Activated CD4-positive, alpha-beta T cell treated with anti-CD3 and anti-CD28 coated beads, Interleukin-10, Interleukin-2, amounts not matched to agents 100 ng/mL and 50 ng/mL, durations not matched to agents 16 hours and 8 hours (primary cell): ENCODE results near the gene DYNC1H1.

Experiments
- DNase-seq: peaks from one replicate; pipeline ENCODE4 v3.0.0-alpha.2; 2020

Gene DYNC1H1

GRCh38 chr14:101964297-101965180, at the start of gene DYNC1H1:
DYNC1H1 (plus strand) TSS chr14:101964573; CDS start chr14:101964692, 119 bp downstream.
- DNase-seq, result peak; percentile 95

DNA sequence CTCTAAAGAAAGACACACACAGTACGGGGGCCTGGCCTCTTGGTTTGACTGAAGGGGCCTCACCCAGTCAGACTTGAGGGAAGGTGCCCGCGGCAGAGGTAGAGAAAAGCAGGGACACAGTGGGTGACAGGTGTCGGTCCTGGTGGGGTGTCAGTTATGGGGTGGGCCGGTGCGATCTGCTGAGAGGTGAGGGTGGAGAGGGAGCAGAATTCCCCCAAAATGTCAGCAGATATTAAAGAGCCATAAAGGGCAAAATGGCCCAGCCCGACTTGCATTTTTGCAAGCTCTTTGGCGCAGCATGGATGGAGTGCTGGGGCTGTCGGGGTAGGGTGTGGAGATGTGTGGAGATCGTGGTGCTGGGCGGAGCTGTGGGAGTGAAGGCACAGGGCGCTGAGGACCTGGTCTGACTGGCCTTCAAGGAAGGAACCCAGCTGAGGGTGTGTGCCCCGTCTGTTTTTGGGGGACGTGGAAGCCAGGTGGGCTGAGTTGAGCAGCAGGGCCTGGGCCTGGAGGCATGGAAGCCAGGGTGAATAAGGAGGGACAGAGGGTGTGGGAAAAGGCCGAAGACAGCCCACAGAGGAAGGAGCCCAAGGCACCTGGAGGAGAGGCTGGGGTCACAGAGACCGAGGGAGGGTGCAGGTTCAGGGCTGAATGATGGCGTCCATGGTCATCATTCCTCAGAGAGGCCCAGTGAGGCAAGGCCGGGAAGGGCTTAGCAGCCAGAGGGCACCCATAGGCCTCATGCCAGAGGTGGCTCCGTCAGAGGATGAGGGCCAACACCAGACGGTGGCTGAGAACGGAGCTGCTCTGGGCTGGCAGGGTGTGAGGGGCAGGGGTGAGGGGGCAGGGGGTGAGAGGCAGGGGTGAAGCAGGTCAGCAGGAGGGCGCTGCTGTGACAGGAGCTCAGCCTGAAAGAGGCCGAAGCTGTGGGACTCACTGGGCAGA, 48.2 kb upstream of the DYNC1H1 start:
- DNase-seq, result no peak

GRCh38 chr14:101916816-101917412, 47.5 kb upstream of the DYNC1H1 start:
- no peak for DNase-seq

GRCh38 chr14:101917413-101918017, 46.9 kb upstream of the DYNC1H1 start:
- DNase-seq, result no peak

- no peak for DNase-seq
Observed at GRCh38 chr14:101918065-101918989, 46.0 kb upstream of the DYNC1H1 start.

DNA sequence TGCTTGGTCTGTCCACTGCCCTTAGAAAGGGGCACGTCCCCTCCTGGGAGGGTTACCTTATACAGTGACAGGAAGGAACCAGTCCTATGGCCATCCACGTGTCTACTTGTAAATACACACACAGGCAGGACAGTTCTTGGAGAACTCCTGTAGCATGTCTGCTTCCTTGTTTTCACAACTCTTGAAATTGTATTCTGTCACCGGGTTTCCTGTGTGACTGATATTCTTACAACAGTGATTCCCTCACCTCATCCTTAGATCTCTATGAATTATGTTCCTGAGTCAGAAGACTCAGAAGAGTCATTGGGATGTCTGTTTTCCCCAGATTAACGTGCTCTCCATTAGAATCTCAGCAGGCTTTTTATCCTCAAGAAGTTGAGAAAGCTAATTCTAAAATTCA, 44.1 kb upstream of the DYNC1H1 start:
- DNase-seq, result no peak

GRCh38 chr14:101922866-101923265, 41.5 kb upstream of the DYNC1H1 start:
- DNase-seq, result no peak

GRCh38 chr14:101925152-101925551, 39.2 kb upstream of the DYNC1H1 start:
- DNase-seq, result no peak

DNA sequence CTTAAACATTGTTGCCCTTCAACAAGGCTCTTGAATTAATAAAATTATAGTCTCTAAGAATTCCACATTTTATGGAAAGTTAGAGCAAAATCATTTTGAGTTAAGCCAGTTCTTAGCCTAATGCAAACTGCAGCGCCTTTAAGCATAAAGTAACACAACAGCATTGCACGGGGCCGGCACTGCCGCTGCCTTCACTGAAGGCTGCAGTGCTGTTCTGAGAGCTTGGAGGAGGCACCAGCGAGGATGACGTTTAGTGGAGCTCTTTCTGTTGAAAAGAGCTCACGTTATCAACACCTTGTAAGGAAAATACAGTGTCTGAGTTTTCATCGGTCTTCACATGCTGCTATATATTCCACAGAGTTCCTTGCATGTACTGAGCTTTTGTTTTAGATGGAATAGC, 38.3 kb upstream of the DYNC1H1 start:
- DNase-seq, result no peak

GRCh38 chr14:101926620-101927019, 37.8 kb upstream of the DYNC1H1 start:
- DNase-seq, result no peak

GRCh38 chr14:101927859-101928258, 36.5 kb upstream of the DYNC1H1 start:
- peak; percentile 13 for DNase-seq

DNA sequence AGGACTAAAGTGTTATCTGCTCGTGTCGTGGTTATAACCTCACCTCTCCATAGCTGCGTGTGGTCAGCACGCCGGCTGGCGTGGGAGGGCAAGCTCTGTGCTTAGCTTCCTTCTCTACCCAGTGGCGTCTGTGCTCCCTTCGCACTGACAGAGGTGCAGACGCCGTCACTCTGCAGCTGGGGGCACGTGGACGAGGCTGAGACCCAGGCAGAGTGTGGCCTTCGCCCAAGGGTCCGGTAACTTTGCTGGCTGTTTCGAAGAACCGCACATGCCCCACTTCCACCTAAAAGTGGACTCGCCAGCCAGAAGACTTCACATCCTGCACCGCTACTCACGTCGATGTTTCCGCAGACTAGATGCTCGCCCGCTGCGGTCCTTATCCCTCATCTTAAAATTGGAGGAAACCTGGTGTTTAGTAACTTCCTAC, 35.9 kb upstream of the DYNC1H1 start:
- DNase-seq, result no peak

- no peak for DNase-seq
Observed at GRCh38 chr14:101929096-101929495, 35.3 kb upstream of the DYNC1H1 start.

GRCh38 chr14:101929946-101930345, 34.4 kb upstream of the DYNC1H1 start:
- no peak for DNase-seq

- no peak for DNase-seq
Observed at GRCh38 chr14:101932673-101933072, 31.7 kb upstream of the DYNC1H1 start.

GRCh38 chr14:101933209-101933608, 31.2 kb upstream of the DYNC1H1 start:
- DNase-seq, result no peak

DNA sequence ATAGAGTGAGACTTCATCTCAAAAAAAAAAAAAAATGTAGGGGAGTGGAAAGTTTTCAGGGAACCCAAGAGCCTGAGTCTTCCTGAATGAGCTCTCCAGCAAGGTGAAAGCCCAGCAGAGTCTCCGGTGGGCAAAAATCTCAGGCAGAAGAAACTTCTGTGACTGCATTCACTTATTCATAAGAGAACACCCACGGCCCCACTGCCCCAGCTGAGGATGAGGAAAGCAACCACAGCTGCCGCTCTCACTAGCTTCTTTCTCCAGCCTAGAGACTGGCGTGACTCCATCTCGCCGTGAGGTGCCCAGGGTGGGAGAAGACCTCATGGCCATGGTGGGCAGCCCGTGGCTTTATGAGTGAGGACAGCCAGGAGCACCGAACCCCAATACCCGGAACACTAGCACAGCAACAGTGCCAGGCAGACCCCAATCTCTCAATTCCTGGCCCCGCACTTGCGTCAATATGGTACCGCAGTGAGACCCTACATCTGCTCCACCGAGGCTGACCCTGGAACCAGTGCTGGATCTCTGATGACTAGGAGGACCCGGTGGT, 29.7 kb upstream of the DYNC1H1 start:
- no peak for DNase-seq

DNA sequence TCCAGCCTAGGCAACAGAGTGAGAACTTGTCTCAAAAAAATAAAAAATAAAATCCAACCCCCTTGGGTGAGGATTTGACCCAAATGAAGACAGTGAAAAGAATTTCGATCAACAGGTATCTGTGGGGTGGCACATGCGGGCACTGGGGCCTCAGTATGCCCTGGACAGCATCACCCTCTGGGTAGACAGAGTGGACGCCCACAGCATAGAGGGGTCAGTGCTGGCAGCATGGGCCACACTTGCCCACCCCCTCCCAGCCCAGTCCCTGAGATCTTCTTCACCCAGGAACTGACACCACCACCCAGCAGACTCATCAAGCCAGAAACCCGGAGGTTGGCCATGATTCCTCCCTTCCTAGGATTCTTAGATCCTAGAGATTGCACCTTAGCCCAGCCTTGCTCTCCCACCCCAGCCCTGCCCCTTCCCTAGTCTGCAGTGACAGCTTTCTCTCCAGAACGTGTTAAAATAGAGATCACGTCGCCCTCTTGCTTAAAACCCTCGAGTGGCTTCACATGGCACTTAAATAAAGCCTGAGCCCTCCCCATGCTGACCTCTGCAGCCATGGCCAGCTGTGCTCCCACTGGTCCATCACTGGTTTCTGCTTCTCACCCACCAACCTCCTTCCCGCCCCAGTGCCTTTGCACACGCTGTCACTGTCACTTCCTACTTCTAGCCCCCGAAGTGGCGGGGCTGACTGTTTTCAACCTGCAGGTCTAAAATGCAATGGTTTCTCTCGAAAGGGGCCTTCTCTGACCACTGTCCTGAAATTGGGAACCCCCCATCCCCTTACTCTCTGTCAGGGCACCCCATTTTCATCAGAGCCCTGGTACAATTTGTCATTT, 26.2 kb upstream of the DYNC1H1 start:
- no peak for DNase-seq

DNA sequence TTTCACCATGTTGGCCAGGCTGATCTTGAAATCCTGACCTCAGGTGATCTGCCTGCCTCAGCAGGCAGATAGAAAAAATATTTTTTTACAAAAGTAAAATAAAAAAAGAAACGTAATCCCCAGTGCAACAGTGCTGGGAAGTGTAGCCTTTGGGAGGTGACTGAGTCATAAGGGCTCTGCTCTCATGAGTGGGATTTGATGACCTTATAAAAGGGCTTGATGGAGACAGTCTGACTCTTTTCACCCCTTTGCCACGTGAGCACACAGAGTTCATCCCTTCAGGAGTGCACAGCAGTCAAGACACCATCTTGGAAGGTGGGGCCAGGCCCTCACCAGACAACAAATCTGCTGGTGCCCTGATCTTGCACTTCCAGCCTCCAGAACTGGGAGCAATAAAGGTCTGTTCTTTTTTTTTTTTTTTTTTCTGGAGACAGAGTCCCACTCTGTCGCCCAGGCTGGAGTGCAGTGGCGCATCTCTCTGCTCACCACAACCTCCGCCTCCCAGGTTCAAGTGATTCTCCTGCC, 24.7 kb upstream of the DYNC1H1 start:
- DNase-seq, result no peak

DNA sequence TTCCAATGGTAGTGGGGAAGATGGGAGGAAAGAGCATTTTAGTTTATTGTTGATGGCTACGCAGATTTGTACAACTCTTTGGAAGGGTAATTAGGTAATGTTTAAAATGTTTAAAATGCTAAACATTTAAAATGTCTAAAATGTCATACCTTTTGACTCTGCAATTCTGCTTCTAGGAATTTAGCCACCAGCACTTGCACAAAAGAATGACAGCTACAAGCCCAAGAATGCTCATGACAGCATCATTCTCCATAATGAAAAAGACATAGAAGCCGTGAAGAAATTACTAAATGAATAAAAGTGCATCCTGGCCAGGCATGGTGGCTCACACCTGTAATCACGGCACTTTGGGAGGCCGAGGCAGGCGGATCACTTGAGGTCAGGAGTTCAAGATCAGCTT, 19.9 kb upstream of the DYNC1H1 start:
- no peak for DNase-seq
